ENCODE data around the gene DOCK7. TPM values are rescaled to one million over a fixed set of nuclear protein-coding genes. Genes with fewer than 3 reads are reported as not detected.
"Not testable (repeated sequence)": the region's sequence is repeated elsewhere in the genome, so short reads cannot be mapped to it uniquely, and the experiment has no call there.

The DOCK7 gene
- total RNA-seq, 6 experiments from 2014 or later: 93.3 to 115 (median 105) TPM

DNA sequence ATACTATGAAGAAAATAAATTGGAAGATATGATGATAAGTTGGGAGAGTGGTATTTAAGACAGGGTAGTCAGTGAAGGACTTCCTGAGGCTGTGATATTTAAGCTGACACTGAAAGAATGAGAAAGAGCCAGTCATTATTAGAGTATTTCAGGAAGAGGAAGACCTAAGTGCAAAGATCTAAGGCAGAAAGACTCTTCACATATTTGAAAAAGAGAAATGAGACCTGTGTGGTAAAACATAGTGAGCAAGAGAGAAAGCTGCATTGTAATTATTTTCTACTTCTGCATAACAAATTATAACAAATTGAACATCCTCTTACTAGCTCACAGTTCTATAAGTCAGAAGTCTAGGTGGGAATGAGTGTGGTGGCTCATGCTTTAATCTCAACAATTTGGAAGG, 34.6 kb upstream of the DOCK7 start:
- no peak for DNase-seq
- Mint-ChIP-seq H3K4me1 (ENCODE audit: low read depth) (peaks cover 61% of the 10 kb centered on the region), H3K9me3 (no peaks in the 10 kb centered on the region), H3K27ac (no peak overlapping the region), H3K4me3 (no peak overlapping the region), H3K27me3 (ENCODE audit: insufficient read depth) (no peaks in the 10 kb centered on the region), H3K36me3 (ENCODE audit: low read depth) (no peaks in the 10 kb centered on the region)
- TF ChIP-seq CTCF (IDR thresholded peaks at IDR 0.05): no peak

GRCh38 chr1:62720946-62721554, 32.9 kb upstream of the DOCK7 start:
- H3K4me3 Mint-ChIP-seq: no peak overlapping the region
- DNase-seq: no peak
- TF ChIP-seq CTCF (IDR thresholded peaks at IDR 0.05): no peak
- peaks cover 45% of the 10 kb centered on the region for H3K4me1 Mint-ChIP-seq (ENCODE audit: low read depth)
- H3K9me3 Mint-ChIP-seq: no peaks in the 10 kb centered on the region
- no peaks in the 10 kb centered on the region for H3K36me3 Mint-ChIP-seq (ENCODE audit: low read depth)
- no peak overlapping the region for H3K27ac Mint-ChIP-seq
- H3K27me3 Mint-ChIP-seq (ENCODE audit: insufficient read depth): no peaks in the 10 kb centered on the region

DNA sequence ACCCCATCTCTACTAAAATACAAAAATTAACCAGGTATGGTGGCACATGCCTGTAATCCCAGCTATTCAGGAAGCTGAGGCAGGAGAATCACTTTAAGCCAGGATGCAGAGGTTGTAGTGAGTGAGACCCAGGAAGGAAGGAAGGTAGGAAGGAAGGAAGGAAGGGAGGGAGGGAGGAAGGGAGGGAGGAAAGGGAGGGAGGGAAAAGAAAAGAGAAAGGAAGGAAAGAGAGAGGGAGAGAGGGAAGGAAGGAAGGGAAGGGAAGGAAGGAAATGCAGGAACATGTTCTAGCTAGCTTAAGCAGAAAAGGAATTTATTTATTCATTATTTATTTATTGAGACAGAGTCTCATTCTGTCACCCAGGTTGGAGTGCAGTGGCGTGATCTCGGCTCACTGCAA, 30.2 kb upstream of the DOCK7 start:
- H3K27me3 Mint-ChIP-seq (ENCODE audit: insufficient read depth); H3K27ac Mint-ChIP-seq; H3K36me3 Mint-ChIP-seq (ENCODE audit: low read depth); H3K4me3 Mint-ChIP-seq; H3K9me3 Mint-ChIP-seq; DNase-seq: not testable (repeated sequence)
- H3K4me1 Mint-ChIP-seq (ENCODE audit: low read depth): peaks cover 18% of the 10 kb centered on the region

DNA sequence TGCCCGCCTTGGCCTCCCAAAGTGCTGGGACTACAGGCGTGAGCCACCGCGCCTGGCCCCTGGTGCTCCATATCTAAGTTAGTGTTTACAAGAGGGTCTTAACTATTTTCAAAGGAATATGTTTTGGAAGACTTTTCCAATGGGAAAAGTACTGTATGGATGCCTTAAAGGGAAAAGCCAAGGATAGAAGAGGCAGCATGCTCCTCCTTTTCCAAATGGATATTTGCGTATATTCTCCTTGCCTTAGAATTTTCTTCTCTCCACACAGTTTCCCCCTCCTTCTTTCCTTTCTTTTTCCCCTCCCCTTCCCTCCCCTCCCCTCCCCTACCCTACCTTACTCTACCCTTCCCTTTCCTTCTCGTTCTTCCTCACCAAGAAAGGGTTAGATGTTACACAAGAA, 29.3 kb upstream of the DOCK7 start:
- Mint-ChIP-seq H3K27ac (no peak overlapping the region), H3K27me3 (ENCODE audit: insufficient read depth) (no peaks in the 10 kb centered on the region), H3K9me3 (no peaks in the 10 kb centered on the region), H3K4me1 (ENCODE audit: low read depth) (peaks cover 15% of the 10 kb centered on the region), H3K36me3 (ENCODE audit: low read depth) (no peaks in the 10 kb centered on the region), H3K4me3 (no peak overlapping the region)
- TF ChIP-seq CTCF (IDR thresholded peaks at IDR 0.05): no peak
- no peak for DNase-seq

- Mint-ChIP-seq H3K27me3 (ENCODE audit: insufficient read depth) (no peaks in the 10 kb centered on the region), H3K27ac (no peak overlapping the region), H3K36me3 (ENCODE audit: low read depth) (no peaks in the 10 kb centered on the region), H3K9me3 (no peaks in the 10 kb centered on the region), H3K4me3 (no peak overlapping the region), H3K4me1 (ENCODE audit: low read depth) (peaks cover 14% of the 10 kb centered on the region; the same call in 1 of the 2 replicates)
- DNase-seq: no peak
- TF ChIP-seq CTCF (IDR thresholded peaks at IDR 0.05): no peak
These were observed 28.2 kb upstream of the DOCK7 start for GRCh38 chr1:62716397-62716796.

GRCh38 chr1:62712336-62713243, 24.4 kb upstream of the DOCK7 start:
- Mint-ChIP-seq H3K4me3 (no peak overlapping the region), H3K9me3 (no peaks in the 10 kb centered on the region), H3K27ac (no peak overlapping the region), H3K36me3 (ENCODE audit: low read depth) (no peaks in the 10 kb centered on the region), H3K27me3 (ENCODE audit: insufficient read depth) (no peaks in the 10 kb centered on the region), H3K4me1 (ENCODE audit: low read depth) (peaks cover 7% of the 10 kb centered on the region; the same call in 1 of the 2 replicates)
- DNase-seq: no peak
- no peak for TF ChIP-seq CTCF (IDR thresholded peaks at IDR 0.05)

Data from HFFc6 (cell line).